WTC11 (cell line): ENCODE data around the gene SEZ6L. TPM values are rescaled to one million over a fixed set of nuclear protein-coding genes. Genes with fewer than 3 reads are reported as not detected.

Experiments
- ATAC-seq: fragments of 200-7000 bp; cut with Tn5 transposase; 2 replicates; pipeline ENCODE4 v1.10.0; 2021; ENCODE audit warnings: mild to moderate bottlenecking, moderate library complexity
- CTCF ChIA-PET: fragments of 300-600 bp; sonication (Branson Sonifier 250); formaldehyde crosslinking; loops from one replicate; lab custom pipeline; 2021; ENCODE audit warnings: antibody characterized with exemption; lab: Charles Lee
- POLR2A ChIA-PET: fragments of 350-600 bp; sonication (Branson Sonifier 250); formaldehyde crosslinking; loops from one replicate; lab custom pipeline; 2021; ENCODE audit warnings: antibody characterized with exemption; lab: Charles Lee
- DNase-seq: peaks from one replicate; pipeline ENCODE4 v3.0.0; 2021; ENCODE audit warnings: low spot score
- H3K27ac Mint-ChIP-seq: 2 replicates; pipeline ENCODE4 v1.8.0; 2021; ENCODE audit warnings: mixed read lengths
- H3K27me3 Mint-ChIP-seq: 2 replicates; pipeline ENCODE4 v1.8.0; 2021; ENCODE audit warnings: low read depth, mild to moderate bottlenecking, moderate library complexity, mixed read lengths
- H3K36me3 Mint-ChIP-seq: 2 replicates; pipeline ENCODE4 v1.8.0; 2021; ENCODE audit warnings: mixed read lengths
- H3K4me1 Mint-ChIP-seq: 2 replicates; pipeline ENCODE4 v1.8.0; 2022; ENCODE audit warnings: mixed read lengths
- H3K4me3 Mint-ChIP-seq: 2 replicates; pipeline ENCODE4 v1.8.0; 2021; ENCODE audit warnings: mild to moderate bottlenecking, moderate library complexity, mixed read lengths
- H3K9me3 Mint-ChIP-seq: 2 replicates; pipeline ENCODE4 v1.8.0; 2021; ENCODE audit warnings: mixed read lengths
- E2F1 ChIP-seq: sonication (generic); formaldehyde crosslinking; IDR thresholded peaks from 2 replicates; pipeline ENCODE4 v1.8.0; 2022; ENCODE audit warnings: mild to moderate bottlenecking, missing genetic modification reagents
- ESRRA ChIP-seq: sonication (generic); formaldehyde crosslinking; IDR thresholded peaks from 2 replicates; pipeline ENCODE4 v1.8.1; 2022; ENCODE audit warnings: mild to moderate bottlenecking, missing genetic modification reagents, borderline replicate concordance
- ETV6 ChIP-seq: sonication (generic); formaldehyde crosslinking; IDR thresholded peaks from 2 replicates; pipeline ENCODE4 v1.8.1; 2022; ENCODE audit warnings: mild to moderate bottlenecking, missing genetic modification reagents
- NR3C1 ChIP-seq: sonication (generic); formaldehyde crosslinking; conservative IDR thresholded peaks from 2 replicates; pipeline ENCODE4 v1.8.1; 2023; ENCODE audit warnings: low read depth, mild to moderate bottlenecking, missing genetic modification reagents
- OVOL2 ChIP-seq: fragments of 250-450 bp; sonication (Bioruptor Pico); IDR thresholded peaks from 2 replicates; pipeline ENCODE4 v1.9.0; 2021; ENCODE audit warnings: mild to moderate bottlenecking, borderline replicate concordance
- PRDM15 ChIP-seq: sonication (generic); formaldehyde crosslinking; IDR thresholded peaks from 2 replicates; pipeline ENCODE4 v1.8.0; 2022; ENCODE audit warnings: missing genetic modification reagents
- RORB ChIP-seq: fragments of 250-450 bp; sonication (Bioruptor Pico); IDR thresholded peaks from 2 replicates; pipeline ENCODE4 v1.9.0; 2021; ENCODE audit warnings: mild to moderate bottlenecking
- TEAD1 ChIP-seq: sonication (generic); formaldehyde crosslinking; IDR thresholded peaks from 2 replicates; pipeline ENCODE4 v1.8.0; 2022; ENCODE audit warnings: mild to moderate bottlenecking, missing genetic modification reagents
- ZNF121 ChIP-seq: sonication (generic); formaldehyde crosslinking; IDR thresholded peaks from 2 replicates; pipeline ENCODE4 v1.8.0; 2023; ENCODE audit warnings: missing genetic modification reagents
- ZNF416 ChIP-seq: fragments of 250-450 bp; sonication (Bioruptor Pico); IDR thresholded peaks from 2 replicates; pipeline ENCODE4 v1.9.0; 2021; ENCODE audit warnings: mild to moderate bottlenecking, inconsistent platforms
- total RNA-seq: library from RNA; stranded (reverse); gene quantifications from 3 replicates; pipeline ENCODE4 v1.2.3, GENCODE V29; 2021
- TF ChIP-seq, protein P1 (sequence below): sonication (generic); formaldehyde crosslinking; IDR thresholded peaks from 2 replicates; pipeline ENCODE4 v1.8.0; 2023; ENCODE audit warnings: missing genetic modification reagents, mild to moderate bottlenecking, borderline replicate concordance
- TF ChIP-seq, protein P2 (sequence below): sonication (generic); formaldehyde crosslinking; IDR thresholded peaks from 2 replicates; pipeline ENCODE4 v1.8.1; 2023; ENCODE audit warnings: mild to moderate bottlenecking, missing genetic modification reagents, moderate library complexity
- TF ChIP-seq, protein P3 (sequence below): sonication (generic); formaldehyde crosslinking; IDR thresholded peaks from 2 replicates; pipeline ENCODE4 v1.8.0; 2023; ENCODE audit warnings: missing genetic modification reagents
- TF ChIP-seq, protein P4 (sequence below): fragments of 250-450 bp; sonication (Bioruptor Pico); IDR thresholded peaks from 2 replicates; pipeline ENCODE4 v1.9.0; 2021; ENCODE audit warnings: mild to moderate bottlenecking
- TF ChIP-seq, protein P5 (sequence below): sonication (generic); formaldehyde crosslinking; IDR thresholded peaks from 2 replicates; pipeline ENCODE4 v1.8.1; 2022; ENCODE audit warnings: missing genetic modification reagents, borderline replicate concordance

Gene SEZ6L
- total RNA-seq, 1 experiment from 2014 or later = 0.57 TPM

DNA sequence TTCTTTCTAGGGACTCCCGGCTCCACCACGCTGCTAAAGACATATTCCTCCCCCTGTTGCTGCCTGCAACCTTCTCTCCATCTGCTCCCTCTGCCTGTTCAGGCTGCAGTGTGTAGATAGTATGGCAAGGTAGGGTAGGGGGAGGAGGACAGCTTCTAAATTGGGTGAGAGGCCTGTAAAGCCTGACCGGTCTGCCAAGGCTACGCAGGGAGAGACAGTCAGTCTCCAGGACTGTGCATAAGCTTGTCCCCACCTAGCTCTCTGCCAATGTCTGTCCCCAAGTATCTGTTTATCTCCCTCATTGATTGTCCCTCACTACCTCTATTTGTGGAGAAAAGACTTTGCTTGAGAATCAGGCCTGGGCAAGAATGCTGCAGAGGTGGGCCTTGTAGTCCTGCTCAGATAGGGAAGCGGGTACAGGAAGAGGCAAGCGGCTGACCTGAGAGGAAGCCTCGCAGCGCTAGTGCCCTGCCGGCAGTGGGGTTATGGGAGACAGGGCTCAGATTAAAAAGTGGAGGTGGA, 871 bp upstream of the SEZ6L start (continued):
- TF ChIP-seq, protein P1, sequence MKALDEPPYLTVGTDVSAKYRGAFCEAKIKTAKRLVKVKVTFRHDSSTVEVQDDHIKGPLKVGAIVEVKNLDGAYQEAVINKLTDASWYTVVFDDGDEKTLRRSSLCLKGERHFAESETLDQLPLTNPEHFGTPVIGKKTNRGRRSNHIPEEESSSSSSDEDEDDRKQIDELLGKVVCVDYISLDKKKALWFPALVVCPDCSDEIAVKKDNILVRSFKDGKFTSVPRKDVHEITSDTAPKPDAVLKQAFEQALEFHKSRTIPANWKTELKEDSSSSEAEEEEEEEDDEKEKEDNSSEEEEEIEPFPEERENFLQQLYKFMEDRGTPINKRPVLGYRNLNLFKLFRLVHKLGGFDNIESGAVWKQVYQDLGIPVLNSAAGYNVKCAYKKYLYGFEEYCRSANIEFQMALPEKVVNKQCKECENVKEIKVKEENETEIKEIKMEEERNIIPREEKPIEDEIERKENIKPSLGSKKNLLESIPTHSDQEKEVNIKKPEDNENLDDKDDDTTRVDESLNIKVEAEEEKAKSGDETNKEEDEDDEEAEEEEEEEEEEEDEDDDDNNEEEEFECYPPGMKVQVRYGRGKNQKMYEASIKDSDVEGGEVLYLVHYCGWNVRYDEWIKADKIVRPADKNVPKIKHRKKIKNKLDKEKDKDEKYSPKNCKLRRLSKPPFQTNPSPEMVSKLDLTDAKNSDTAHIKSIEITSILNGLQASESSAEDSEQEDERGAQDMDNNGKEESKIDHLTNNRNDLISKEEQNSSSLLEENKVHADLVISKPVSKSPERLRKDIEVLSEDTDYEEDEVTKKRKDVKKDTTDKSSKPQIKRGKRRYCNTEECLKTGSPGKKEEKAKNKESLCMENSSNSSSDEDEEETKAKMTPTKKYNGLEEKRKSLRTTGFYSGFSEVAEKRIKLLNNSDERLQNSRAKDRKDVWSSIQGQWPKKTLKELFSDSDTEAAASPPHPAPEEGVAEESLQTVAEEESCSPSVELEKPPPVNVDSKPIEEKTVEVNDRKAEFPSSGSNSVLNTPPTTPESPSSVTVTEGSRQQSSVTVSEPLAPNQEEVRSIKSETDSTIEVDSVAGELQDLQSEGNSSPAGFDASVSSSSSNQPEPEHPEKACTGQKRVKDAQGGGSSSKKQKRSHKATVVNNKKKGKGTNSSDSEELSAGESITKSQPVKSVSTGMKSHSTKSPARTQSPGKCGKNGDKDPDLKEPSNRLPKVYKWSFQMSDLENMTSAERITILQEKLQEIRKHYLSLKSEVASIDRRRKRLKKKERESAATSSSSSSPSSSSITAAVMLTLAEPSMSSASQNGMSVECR = no peak
- TF ChIP-seq ZNF416 (CRISPR knock-in tag) = no peak
- TF ChIP-seq, protein P2, sequence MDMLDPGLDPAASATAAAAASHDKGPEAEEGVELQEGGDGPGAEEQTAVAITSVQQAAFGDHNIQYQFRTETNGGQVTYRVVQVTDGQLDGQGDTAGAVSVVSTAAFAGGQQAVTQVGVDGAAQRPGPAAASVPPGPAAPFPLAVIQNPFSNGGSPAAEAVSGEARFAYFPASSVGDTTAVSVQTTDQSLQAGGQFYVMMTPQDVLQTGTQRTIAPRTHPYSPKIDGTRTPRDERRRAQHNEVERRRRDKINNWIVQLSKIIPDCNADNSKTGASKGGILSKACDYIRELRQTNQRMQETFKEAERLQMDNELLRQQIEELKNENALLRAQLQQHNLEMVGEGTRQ (CRISPR knock-in tag) = no peak
- TF ChIP-seq RORB (CRISPR knock-in tag) = no peak
- no peak for TF ChIP-seq NR3C1 (CRISPR knock-in tag)
- TF ChIP-seq ZNF121 (CRISPR knock-in tag) = no peak
- TF ChIP-seq, protein P3, sequence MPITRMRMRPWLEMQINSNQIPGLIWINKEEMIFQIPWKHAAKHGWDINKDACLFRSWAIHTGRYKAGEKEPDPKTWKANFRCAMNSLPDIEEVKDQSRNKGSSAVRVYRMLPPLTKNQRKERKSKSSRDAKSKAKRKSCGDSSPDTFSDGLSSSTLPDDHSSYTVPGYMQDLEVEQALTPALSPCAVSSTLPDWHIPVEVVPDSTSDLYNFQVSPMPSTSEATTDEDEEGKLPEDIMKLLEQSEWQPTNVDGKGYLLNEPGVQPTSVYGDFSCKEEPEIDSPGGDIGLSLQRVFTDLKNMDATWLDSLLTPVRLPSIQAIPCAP (CRISPR knock-in tag) = no peak
- TF ChIP-seq OVOL2 (CRISPR knock-in tag) = no peak
- TF ChIP-seq, protein P4, sequence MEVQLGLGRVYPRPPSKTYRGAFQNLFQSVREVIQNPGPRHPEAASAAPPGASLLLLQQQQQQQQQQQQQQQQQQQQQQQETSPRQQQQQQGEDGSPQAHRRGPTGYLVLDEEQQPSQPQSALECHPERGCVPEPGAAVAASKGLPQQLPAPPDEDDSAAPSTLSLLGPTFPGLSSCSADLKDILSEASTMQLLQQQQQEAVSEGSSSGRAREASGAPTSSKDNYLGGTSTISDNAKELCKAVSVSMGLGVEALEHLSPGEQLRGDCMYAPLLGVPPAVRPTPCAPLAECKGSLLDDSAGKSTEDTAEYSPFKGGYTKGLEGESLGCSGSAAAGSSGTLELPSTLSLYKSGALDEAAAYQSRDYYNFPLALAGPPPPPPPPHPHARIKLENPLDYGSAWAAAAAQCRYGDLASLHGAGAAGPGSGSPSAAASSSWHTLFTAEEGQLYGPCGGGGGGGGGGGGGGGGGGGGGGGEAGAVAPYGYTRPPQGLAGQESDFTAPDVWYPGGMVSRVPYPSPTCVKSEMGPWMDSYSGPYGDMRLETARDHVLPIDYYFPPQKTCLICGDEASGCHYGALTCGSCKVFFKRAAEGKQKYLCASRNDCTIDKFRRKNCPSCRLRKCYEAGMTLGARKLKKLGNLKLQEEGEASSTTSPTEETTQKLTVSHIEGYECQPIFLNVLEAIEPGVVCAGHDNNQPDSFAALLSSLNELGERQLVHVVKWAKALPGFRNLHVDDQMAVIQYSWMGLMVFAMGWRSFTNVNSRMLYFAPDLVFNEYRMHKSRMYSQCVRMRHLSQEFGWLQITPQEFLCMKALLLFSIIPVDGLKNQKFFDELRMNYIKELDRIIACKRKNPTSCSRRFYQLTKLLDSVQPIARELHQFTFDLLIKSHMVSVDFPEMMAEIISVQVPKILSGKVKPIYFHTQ (CRISPR knock-in tag) = no peak
- no peak for TF ChIP-seq ESRRA (CRISPR knock-in tag)
- TF ChIP-seq ETV6 (CRISPR knock-in tag) = no peak
- no peak for TF ChIP-seq E2F1

DNA sequence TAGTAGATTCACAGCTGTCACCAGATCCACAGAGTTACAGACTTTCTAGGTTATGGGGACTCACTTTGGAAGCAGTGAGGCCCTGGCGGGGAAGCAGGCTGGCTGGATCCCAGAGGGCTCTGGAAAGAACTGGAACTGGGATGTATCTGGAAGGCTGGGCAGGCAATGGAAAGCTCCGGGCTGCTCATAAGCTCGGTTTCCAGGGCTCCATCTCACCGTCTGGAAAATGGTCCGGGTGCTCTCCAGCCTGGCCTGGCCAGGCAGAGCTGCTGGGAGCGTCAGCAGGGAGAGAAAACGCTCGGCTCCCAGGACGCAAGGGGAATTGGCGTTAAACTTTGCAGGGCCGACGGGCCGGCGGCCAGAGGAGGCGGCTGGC, 335 bp upstream of the SEZ6L start:
- Mint-ChIP-seq H3K4me1 (peaks cover 24% of the 10 kb centered on the region), H3K27ac (no peak overlapping the region), H3K4me3 (peak overlapping the region; percentile 80), H3K27me3 (peaks cover 66% of the 10 kb centered on the region), H3K36me3 (no peaks in the 10 kb centered on the region), H3K9me3 (no peaks in the 10 kb centered on the region)
- CTCF ChIA-PET = interaction anchor here (0.5 to 3.4 kb wide), 17 partner anchors 10 to 625 kb away, joined by 3 to 20 read pairs (median 3); no protein-coding TSS in a partner anchor
- DNase-seq (no peak), ATAC-seq (peak; percentile 45)
- POLR2A ChIA-PET = no interaction called here
- TF ChIP-seq TEAD1 (no peak), PRDM15 (CRISPR knock-in tag) (peak; percentile 89)
- TF ChIP-seq, protein P5, sequence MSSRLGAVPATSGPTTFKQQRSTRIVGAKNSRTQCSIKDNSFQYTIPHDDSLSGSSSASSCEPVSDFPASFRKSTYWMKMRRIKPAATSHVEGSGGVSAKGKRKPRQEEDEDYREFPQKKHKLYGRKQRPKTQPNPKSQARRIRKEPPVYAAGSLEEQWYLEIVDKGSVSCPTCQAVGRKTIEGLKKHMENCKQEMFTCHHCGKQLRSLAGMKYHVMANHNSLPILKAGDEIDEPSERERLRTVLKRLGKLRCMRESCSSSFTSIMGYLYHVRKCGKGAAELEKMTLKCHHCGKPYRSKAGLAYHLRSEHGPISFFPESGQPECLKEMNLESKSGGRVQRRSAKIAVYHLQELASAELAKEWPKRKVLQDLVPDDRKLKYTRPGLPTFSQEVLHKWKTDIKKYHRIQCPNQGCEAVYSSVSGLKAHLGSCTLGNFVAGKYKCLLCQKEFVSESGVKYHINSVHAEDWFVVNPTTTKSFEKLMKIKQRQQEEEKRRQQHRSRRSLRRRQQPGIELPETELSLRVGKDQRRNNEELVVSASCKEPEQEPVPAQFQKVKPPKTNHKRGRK (CRISPR knock-in tag) = no peak
